ENCODE measurements around the gene NHERF2.

NHERF2 gene

GRCh38 chr16:2042171-2042985, 15.7 kb downstream of the NHERF2 start:
- DNase-seq (ENCODE audit: low read depth): no peak
- no peak overlapping the region for H3K4me3 ChIP-seq (ENCODE audit: control insufficient read depth, low read depth, low read length)
- no peak for TF ChIP-seq CTCF (conservative IDR thresholded peaks at IDR 0.05; ENCODE audit: control insufficient read depth, insufficient read depth, low read depth, low read length)

GRCh38 chr16:2042986-2043666, 16.4 kb downstream of the NHERF2 start:
- H3K4me3 ChIP-seq (ENCODE audit: control insufficient read depth, low read depth, low read length): no peak overlapping the region
- no peak for DNase-seq (ENCODE audit: low read depth)
- no peak for TF ChIP-seq CTCF (conservative IDR thresholded peaks at IDR 0.05; ENCODE audit: control insufficient read depth, insufficient read depth, low read depth, low read length)

- DNase-seq (ENCODE audit: low read depth): no peak
- no peak for TF ChIP-seq CTCF (conservative IDR thresholded peaks at IDR 0.05; ENCODE audit: control insufficient read depth, insufficient read depth, low read depth, low read length)
- no peak overlapping the region for H3K4me3 ChIP-seq (ENCODE audit: control insufficient read depth, low read depth, low read length)
Measured at GRCh38 chr16:2043667-2044451, 17.2 kb downstream of the NHERF2 start.

- no peak overlapping the region for H3K4me3 ChIP-seq (ENCODE audit: control insufficient read depth, low read depth, low read length)
- TF ChIP-seq CTCF (conservative IDR thresholded peaks at IDR 0.05; ENCODE audit: control insufficient read depth, insufficient read depth, low read depth, low read length): no peak
- no peak for DNase-seq (ENCODE audit: low read depth)
Measured at GRCh38 chr16:2044541-2044940, 17.8 kb downstream of the NHERF2 start.

- no peak for DNase-seq (ENCODE audit: low read depth)
- no peak for TF ChIP-seq CTCF (conservative IDR thresholded peaks at IDR 0.05; ENCODE audit: control insufficient read depth, insufficient read depth, low read depth, low read length)
- no peak overlapping the region for H3K4me3 ChIP-seq (ENCODE audit: control insufficient read depth, low read depth, low read length)
Measured at GRCh38 chr16:2045965-2046892, 19.5 kb downstream of the NHERF2 start.

- H3K4me3 ChIP-seq (ENCODE audit: control insufficient read depth, low read depth, low read length): peak overlapping the region; percentile 79
- no peak for DNase-seq (ENCODE audit: low read depth)
- TF ChIP-seq CTCF (conservative IDR thresholded peaks at IDR 0.05; ENCODE audit: control insufficient read depth, insufficient read depth, low read depth, low read length): no peak
Measured at GRCh38 chr16:2046893-2047329, 20.2 kb downstream of the NHERF2 start.
